Thyroid gland (tissue), 4 donors: ENCODE measurements around the gene NKAPL. TPM values are rescaled to one million over a fixed set of nuclear protein-coding genes. Genes with fewer than 3 reads are reported as not detected.

ENCODE experiments used
- DNase-seq, 2 donors: peaks; one replicate each; pipeline ENCODE4 v3.0.0-alpha.2; 2019
- H3K27ac ChIP-seq, 3 donors: fragments of 200-600 bp; sonication (generic); 1 replicate in 2 of 3; 2 replicates in 1 of 3; pipeline ENCODE4 v1.5.1; 2016 to 2019; ENCODE audit warnings: mild to moderate bottlenecking in 1 of 3, moderate library complexity in 1 of 3
- H3K27me3 ChIP-seq: fragments of 200-600 bp; sonication (generic); one replicate; pipeline ENCODE4 v1.5.1; 2019
- H3K36me3 ChIP-seq, 2 donors: fragments of 200-600 bp; sonication (generic); one replicate each; pipeline ENCODE4 v1.5.1; 2016 to 2019
- H3K4me1 ChIP-seq, 2 donors: fragments of 200-600 bp; sonication (generic); one replicate each; pipeline ENCODE4 v1.5.1; 2017 to 2019
- H3K4me3 ChIP-seq, 3 donors: fragments of 200-600 bp; sonication (generic); replicated peaks in 1 of 3; 1 replicate in 2 of 3; 2 replicates in 1 of 3; pipeline ENCODE4 v1.5.1; 2016; ENCODE audit warnings: mild to moderate bottlenecking in 1 of 3
- H3K9me3 ChIP-seq: fragments of 200-600 bp; sonication (generic); one replicate; pipeline ENCODE4 v1.5.1; 2017
- CTCF ChIP-seq, 6 experiments: fragments of 200-600 bp in 3 of 6; fragments of 450-650 bp in 3 of 6; sonication (generic) in 3 of 6; IDR thresholded peaks; one replicate each; pipeline ENCODE4 v1.5.1; 2016 to 2019; ENCODE audit warnings: antibody characterized with exemption in 6 of 6, mild to moderate bottlenecking in 2 of 6, inconsistent platforms in 1 of 6, moderate library complexity in 1 of 6
- POLR2A ChIP-seq, 2 donors: fragments of 450-650 bp; IDR thresholded peaks; one replicate each; pipeline ENCODE4 v1.6.1; 2017; ENCODE audit warnings: antibody characterized with exemption in 2 of 2, mild to moderate bottlenecking in 2 of 2, moderate library complexity in 1 of 2
- WGBS, 2 donors: methylation state at CpG; one replicate each; pipeline ENCODE4 v1.1.5; 2017; 5-methylcytosine and 5-hydroxymethylcytosine counted together
- intact Hi-C: fragments of 100-400 bp; cut with DNase I; formaldehyde crosslinking; loops from one replicate; pipeline ENCODE4 v1.15.1; 2023
- total RNA-seq, 4 donors: library from RNA; depleted of rRNA; stranded (reverse); fragments of >200 nt; gene quantifications; one replicate each; pipeline ENCODE4 v1.2.3, GENCODE V29; 2016

Gene NKAPL
- total RNA-seq, 4 donors from 2014 or later = 0.67 to 0.68 (median 0.67) TPM; not detected in 1

- TF ChIP-seq CTCF (IDR thresholded peaks at IDR 0.05) (no peak), POLR2A (IDR thresholded peaks at IDR 0.05) (no peak)
- WGBS, 2 donors = 97 to 98% methylated on average over 11 of the region's 11 CpGs
- no peak overlapping the region for H3K27ac ChIP-seq
- no peaks in the 10 kb centered on the region for H3K27me3 ChIP-seq
- intact Hi-C loops = no loop called here
- H3K9me3 ChIP-seq = no peaks in the 10 kb centered on the region
- DNase-seq = no peak
- no peaks in the 10 kb centered on the region for H3K4me1 ChIP-seq
- H3K36me3 ChIP-seq = peaks cover 19 to 33% of the 10 kb centered on the region in 2 donors
- H3K4me3 ChIP-seq = no peak overlapping the region
Measured at GRCh38 chr6:28232785-28233184, 26.3 kb upstream of the NKAPL start.

- Histone ChIP-seq H3K4me1 (no peaks in the 10 kb centered on the region), H3K27me3 (no peaks in the 10 kb centered on the region), H3K27ac (no peak overlapping the region), H3K36me3 (peaks cover 0 to 11% of the 10 kb centered on the region in 2 donors), H3K9me3 (no peaks in the 10 kb centered on the region), H3K4me3 (no peak overlapping the region)
- intact Hi-C loops = no loop called here
- WGBS, 2 donors = 93 to 95% methylated on average over 3 of the region's 3 CpGs
- TF ChIP-seq CTCF (IDR thresholded peaks at IDR 0.05) = no peak
- DNase-seq = no peak
Measured at GRCh38 chr6:28235912-28236452, 23.1 kb upstream of the NKAPL start.

- Histone ChIP-seq H3K27me3 (no peaks in the 10 kb centered on the region), H3K4me1 (no peaks in the 10 kb centered on the region), H3K27ac (no peak overlapping the region), H3K36me3 (peaks cover 0 to under 1% of the 10 kb centered on the region in 2 donors), H3K9me3 (no peaks in the 10 kb centered on the region), H3K4me3 (no peak overlapping the region)
- no peak for DNase-seq
- intact Hi-C loops = no loop called here
- WGBS, 2 donors = 85 to 92% methylated on average over 1 of the region's 1 CpG
- no peak for TF ChIP-seq CTCF (IDR thresholded peaks at IDR 0.05)
- no peak for TF ChIP-seq POLR2A (IDR thresholded peaks at IDR 0.05)
Measured at GRCh38 chr6:28239636-28240035, 19.5 kb upstream of the NKAPL start.

GRCh38 chr6:28240471-28240870, 18.6 kb upstream of the NKAPL start:
- TF ChIP-seq CTCF (IDR thresholded peaks at IDR 0.05) = no peak
- no peak overlapping the region for H3K27ac ChIP-seq
- no peak for DNase-seq
- H3K36me3 ChIP-seq = peaks cover 2 to 9% of the 10 kb centered on the region in 2 donors
- no peaks in the 10 kb centered on the region for H3K9me3 ChIP-seq
- no peaks in the 10 kb centered on the region for H3K27me3 ChIP-seq
- no peaks in the 10 kb centered on the region for H3K4me1 ChIP-seq
- intact Hi-C loops = no loop called here
- WGBS, 2 donors = 94 to 98% methylated on average over 1 of the region's 1 CpG
- no peak overlapping the region for H3K4me3 ChIP-seq

- Histone ChIP-seq H3K4me1 (no peaks in the 10 kb centered on the region), H3K9me3 (no peaks in the 10 kb centered on the region), H3K4me3 (no peak overlapping the region), H3K27me3 (no peaks in the 10 kb centered on the region), H3K36me3 (peaks cover 7 to 26% of the 10 kb centered on the region in 2 donors), H3K27ac (no peak overlapping the region)
- no peak for DNase-seq
- WGBS, 2 donors = 95 to 96% methylated on average over 3 of the region's 3 CpGs
- intact Hi-C loops = no loop called here
- TF ChIP-seq POLR2A (IDR thresholded peaks at IDR 0.05) (no peak), CTCF (IDR thresholded peaks at IDR 0.05) (no peak)
Measured at GRCh38 chr6:28243946-28244345, 15.2 kb upstream of the NKAPL start.
